Activated CD4-positive, alpha-beta T cell treated with anti-CD3 and anti-CD28 coated beads, Interleukin-2, Interleukin-4, amounts not matched to agents 100 ng/mL and 50 ng/mL, durations not matched to agents 16 hours and 8 hours (primary cell): ENCODE results near the gene AOPEP.

Experiments
- DNase-seq: peaks from one replicate; pipeline ENCODE4 v3.0.0-alpha.2; 2020; ENCODE audit warnings: low spot score

AOPEP gene

DNA sequence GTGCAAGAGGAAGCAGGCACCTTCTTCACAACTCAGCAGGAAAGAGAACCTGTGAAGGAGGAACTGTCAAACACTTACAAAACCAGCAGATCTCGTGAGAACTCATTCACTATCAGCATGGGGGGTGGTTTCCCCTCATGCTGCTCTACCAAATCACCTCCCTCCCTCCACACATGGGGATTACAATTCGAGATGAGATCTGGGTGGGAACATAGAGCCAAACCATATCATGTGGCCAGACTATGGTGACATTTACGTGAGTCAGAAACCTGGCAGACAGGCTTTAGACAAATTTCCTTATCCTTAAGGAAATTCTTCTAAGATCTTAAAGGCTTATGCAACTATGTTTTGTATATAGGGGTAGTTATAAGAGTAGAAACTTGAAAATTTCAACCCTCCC, 8.7 kb upstream of the AOPEP start:
- DNase-seq: no peak

DNA sequence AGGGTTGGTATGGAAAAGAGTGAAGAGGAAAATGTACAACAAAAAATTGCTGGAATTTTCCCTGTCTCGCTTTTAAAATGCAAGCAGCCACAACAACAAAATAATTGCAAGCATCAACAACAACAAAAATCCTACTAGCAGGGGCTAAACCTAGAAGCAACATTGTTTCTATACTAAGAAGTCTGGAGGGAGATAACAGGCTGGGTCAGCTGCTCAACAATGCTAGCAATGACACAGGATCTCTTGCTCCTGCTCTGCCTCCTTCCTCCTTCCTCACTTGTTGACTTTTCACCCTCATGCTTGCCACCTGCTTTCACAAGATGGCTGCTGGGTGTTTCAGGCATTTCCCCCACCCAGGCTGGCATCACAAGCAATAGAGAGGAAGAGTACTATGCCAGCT, 7.6 kb upstream of the AOPEP start:
- no peak for DNase-seq

GRCh38 chr9:94719878-94720277, 6.6 kb upstream of the AOPEP start:
- no peak for DNase-seq

GRCh38 chr9:94720846-94721549, 5.5 kb upstream of the AOPEP start:
- DNase-seq: no peak

DNA sequence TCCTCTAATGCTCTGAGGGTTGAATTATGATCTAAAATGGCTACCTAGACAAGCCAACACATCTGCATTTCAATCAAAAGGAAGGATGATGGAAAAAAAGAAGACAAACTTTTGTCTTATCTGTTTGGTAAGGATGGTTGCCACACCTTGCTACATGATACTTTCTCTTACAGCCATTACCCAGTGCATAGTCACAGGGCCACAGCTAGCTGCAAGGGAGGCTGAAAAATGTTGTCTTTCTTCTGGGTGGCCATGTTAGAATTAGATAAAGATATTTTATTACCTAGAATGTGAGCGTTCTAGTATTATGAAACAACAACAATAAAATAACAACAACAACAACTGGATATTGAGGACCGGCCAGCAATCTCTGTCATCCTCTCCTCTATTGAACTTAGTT, 4.7 kb upstream of the AOPEP start:
- DNase-seq: no peak

- no peak for DNase-seq
Observed at GRCh38 chr9:94725293-94725692, 1.2 kb upstream of the AOPEP start.

- DNase-seq: no peak
Observed at GRCh38 chr9:94728719-94729118, 2.2 kb downstream of the AOPEP start.

DNA sequence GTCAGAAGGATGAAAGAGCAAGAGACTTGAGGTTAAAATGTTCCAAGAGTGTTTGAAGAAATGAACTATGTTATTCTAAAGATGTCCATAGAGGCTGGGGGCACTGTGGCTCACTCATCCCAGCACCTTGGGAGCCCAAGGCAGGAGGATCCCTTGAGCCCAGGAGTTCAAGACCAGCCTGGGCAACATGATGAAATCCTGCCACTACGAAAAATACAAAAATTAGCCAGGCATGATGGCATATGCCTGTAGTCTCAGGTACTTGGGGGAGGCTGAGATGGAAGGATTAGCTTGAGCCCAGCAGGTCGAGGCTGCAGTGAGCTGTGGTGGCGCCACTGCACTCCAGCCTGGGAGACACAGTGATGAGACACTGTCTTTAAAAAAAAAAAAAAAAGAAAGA, 2.7 kb downstream of the AOPEP start:
- DNase-seq: no peak

GRCh38 chr9:94734054-94734754, 7.7 kb downstream of the AOPEP start:
- no peak for DNase-seq

DNA sequence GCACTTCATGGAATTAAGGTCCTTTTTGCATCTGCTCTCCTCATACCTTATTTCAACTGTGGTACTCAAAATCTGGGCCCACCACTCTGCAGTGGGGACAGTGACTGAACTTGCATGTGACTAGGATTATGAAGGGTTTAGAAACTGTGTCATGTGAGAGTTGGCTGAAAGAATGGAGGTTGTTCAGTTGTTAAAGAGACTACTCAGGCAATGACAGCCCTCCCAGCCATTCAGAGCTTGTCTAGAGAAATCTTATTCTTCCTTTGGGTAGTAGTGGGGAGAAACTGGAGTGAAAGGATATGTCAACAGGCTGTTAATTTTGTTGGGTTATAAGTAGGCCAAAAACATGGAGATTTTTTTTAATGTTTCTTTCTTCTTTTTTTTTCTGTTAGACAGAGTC, 10.3 kb downstream of the AOPEP start:
- no peak for DNase-seq

GRCh38 chr9:94740145-94740840, 13.8 kb downstream of the AOPEP start:
- DNase-seq: no peak

DNA sequence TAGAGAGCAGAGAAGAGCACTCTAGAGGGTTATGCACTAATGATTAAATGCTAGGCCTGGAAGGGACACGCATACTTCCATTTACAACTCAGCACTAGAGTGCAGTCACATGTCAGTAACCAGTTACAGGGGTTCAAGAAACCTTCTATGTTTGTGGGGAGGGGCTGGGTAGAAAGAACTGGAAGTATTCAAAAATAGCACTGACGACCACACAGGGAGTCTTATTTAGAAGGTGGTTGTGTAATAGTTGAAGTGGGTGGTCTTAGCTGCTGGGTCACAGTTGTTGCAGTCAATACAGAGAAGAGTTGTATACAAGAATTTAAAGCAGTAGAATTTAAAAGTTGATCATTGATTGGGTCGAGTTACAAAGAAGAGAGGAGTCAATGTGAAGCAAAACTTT, 15.4 kb downstream of the AOPEP start:
- DNase-seq: no peak

DNA sequence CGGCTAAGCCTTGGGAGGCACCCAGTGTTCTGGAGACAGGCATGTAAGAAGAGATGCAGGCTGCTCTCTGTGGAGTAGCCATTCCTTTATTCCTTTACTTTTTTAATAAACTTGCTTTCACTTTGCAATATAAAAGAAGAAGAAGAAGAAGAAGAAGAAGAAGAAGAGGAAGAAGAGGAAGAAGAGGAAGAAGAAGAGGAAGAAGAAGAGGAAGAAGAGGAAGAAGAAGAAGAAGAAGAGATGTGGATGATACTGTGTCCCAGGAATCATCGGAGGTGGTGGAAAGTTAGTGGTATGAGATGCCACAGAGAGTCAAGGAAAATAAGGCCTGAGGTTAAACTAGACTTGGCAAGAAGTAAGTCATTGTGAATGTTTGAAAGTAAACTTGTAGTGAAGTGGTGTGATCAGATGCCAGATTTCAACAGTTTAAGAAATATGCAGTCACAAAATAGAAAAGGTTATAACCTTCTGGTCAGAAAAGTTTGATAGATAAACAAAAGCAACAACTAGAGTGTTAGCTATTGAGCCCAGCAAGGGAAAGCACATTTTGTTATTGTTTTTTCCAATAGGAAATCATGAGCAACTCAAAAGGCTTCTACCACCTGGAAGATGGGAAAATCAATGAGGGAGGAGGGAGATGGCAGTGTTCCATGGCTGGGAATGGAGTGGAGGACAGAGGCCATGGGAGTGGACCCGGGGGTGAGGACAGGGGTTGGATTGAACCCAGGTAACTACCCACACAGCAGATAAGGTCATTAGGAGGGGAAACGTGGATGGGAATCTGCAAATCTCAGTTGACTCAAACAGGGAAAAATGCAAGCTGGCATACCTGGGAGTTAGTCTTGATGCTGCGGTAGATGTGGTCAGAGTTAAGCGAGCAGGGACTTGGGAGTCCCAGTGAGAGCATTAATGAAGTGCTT, 16.8 kb downstream of the AOPEP start:
- DNase-seq: no peak

DNA sequence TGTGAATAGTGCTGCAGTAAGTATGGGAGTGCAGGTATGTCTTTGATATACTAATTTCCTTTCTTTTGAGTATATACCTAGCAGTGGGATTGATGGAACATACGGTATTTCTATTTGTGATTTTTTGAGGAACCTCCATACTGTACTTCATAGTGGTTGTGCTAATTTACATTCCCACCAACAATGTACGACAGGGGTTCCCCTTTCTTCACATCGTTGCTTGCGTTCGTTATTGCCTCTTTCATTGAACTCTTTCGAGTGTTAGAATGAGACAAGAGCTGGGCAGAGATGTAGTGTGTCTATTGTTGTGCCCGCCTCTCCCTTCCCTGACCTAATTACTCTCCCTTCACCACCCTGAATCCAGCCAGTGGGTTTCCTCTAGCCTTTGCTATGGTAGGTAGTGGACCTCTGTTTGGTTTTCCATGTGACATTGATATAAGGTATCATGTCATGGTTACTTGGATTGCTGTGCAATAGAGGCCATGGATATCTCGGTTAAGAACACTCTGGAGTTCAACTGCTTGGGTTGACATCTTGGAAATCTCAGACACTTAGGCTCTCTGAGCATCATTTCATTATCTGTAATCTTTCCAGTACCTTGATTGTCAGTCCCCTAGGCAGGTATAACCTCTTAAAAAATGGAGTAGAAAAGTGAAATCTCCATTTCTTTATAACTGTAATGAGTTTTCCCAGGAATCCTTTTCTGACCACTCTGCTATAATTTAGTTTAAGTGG, 19.5 kb downstream of the AOPEP start:
- DNase-seq: no peak

DNA sequence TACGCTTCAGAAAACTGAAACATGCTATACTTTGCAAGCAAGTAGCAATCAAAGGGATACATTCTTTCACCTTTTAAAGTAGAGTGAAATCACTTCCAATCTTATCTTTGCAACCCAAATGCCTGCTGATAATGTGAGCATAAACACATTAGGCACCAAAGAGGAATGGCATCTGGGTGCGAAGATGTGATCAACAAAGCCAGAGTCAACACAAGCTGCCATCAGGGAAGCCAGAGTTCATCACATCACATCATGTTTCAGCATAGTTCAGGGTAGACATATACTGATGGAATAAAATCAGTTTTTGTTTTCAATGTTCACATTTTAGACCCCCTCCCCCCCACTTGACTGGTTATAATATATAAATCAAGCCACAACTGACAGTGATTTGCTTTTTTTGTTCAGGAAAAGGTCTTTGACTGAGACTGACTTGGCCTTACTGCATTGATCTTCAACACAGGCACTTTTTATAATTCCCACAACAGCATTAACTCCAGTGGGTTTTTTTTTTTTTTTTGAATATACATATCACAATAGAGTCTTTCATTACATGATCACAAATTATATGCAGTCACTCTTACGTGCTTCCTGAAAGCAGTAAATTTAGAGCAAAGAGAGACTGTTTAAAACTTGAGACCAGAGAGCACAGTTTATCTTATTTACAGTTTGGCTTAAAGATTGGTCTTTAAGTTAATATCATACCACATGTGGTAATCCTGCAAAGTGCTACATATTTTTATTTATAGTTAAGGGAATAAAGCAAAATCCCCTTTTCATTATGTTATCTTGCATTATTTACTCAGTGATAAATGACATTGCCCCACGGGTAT, 20.3 kb downstream of the AOPEP start:
- no peak for DNase-seq

- DNase-seq: no peak
Observed at GRCh38 chr9:94754976-94755475, 28.5 kb downstream of the AOPEP start.

DNA sequence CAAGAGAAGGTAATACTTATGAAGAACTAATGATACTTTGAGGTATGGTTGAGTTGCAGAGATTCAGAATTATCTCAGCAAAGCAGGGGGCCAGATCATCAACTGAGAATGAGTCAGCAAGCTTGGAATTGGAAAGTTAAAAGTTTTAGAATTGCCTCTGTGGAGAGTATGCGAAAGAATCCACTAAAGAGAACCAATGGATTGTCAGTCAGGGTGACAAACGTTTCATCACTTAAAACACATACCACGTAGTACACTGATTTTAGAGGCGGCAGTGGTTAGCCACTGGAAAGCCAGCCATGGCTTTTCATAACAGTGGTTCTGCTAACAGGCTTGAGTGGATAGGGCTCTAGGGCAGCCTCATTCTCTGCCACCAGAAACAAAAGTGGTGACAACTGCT, 30.7 kb downstream of the AOPEP start:
- DNase-seq: no peak

GRCh38 chr9:94758031-94758430, 31.5 kb downstream of the AOPEP start:
- DNase-seq: no peak

DNA sequence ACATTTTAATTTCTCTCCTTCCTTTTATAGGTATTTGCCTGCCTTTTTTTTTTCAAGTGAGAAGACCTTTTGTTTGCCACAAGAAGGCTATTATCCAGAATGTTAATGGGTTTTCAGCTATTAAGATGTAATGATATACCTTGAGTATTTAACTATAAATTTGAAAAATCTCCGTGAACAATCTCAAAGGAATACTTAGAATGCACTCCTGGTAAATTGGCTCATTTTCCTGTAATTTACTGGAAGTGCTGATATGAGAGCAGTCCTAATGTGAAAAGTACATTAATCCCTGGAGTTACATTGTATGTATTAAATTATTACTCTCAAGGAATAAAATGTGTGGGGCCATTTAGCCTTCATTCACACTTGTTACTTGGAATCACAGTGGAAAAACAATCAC, 32.4 kb downstream of the AOPEP start:
- DNase-seq: no peak

- DNase-seq: no peak
Observed at GRCh38 chr9:94760010-94760409, 33.5 kb downstream of the AOPEP start.
